Measurements from ENCODE around the gene POTEJ.
"Not testable (repeated sequence)": the region's sequence is repeated elsewhere in the genome, so short reads cannot be mapped to it uniquely, and the experiment has no call there.

DNA sequence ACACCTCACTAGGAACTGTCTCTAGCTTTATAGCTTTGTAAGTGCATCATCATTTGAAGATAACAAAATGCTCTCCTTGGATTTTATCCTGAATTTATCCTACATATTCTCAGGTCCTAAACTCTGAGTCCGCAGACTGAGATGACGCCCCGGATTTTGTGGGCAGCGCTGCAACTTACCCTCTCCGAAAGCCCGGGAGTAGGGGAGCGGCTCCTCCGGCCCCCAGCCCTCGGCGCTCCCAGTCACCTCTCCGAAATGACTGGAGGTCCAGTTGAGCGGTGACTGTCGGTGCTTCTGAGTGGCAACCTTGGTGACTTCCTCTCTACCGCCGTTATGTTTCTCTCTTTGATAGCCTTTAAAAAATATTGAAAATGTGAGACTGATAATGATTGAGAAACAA lies 12.8 kb upstream of the POTEJ start:
- not testable (repeated sequence) for TF ChIP-seq POLR2A, POLR2AphosphoS5, SPI1, TAF1 (IDR thresholded peaks at IDR 0.05; ENCODE audit: low read depth, low read length)

All from GM12891 (cell line).